Ovary (tissue), 3 donors: Measurements from ENCODE around the gene SH2D4B.

Experiments
- POLR2A ChIP-seq: fragments of 450-650 bp; IDR thresholded peaks from one replicate; pipeline ENCODE4 v1.6.1; 2017; ENCODE audit warnings: antibody characterized with exemption, mild to moderate bottlenecking, moderate library complexity
- TF ChIP-seq, protein P1 (sequence below), 3 donors: fragments of 450-650 bp in 2 of 3; fragments of 200-600 bp in 1 of 3; IDR thresholded peaks; one replicate each; pipeline versions ENCODE4 v1.5.1 to v1.8.0; 2016 to 2022; ENCODE audit warnings: antibody characterized with exemption in 3 of 3, mild to moderate bottlenecking in 1 of 3
- donor health status: DM: no; HTN: no; CAD: no.

DNA sequence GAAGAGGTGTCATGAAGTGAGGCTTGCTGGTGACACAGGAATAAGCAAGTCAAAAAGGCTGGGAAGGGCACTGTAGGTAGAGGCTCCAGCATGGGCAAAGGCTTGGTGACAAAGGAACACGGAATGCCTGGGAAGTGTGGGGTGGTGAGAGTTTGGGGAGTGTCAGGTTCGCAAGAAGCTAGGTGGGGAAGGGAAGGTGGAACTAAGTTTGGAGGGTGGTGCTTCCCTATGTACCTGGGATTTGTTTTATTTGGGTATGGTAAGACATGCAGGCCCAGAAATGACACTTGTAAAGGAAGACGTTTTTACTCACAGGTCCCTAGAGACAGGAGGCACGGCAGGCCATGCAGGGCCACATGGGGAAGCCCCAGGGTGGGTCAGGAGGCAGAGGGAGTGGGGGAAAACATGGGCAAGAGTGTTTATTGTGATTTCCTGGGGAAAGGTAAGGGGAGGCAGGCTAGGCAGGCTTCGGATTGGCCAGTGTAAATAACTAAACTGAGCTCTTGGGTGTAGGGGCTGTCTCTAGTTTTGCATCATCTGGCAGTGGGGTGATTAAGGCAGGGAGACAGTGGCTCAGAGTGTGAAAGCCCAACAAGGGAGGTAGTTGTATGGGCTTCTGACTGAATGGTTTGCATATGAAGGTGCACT lies 52.1 kb downstream of the SH2D4B start:
- TF ChIP-seq, protein P1, sequence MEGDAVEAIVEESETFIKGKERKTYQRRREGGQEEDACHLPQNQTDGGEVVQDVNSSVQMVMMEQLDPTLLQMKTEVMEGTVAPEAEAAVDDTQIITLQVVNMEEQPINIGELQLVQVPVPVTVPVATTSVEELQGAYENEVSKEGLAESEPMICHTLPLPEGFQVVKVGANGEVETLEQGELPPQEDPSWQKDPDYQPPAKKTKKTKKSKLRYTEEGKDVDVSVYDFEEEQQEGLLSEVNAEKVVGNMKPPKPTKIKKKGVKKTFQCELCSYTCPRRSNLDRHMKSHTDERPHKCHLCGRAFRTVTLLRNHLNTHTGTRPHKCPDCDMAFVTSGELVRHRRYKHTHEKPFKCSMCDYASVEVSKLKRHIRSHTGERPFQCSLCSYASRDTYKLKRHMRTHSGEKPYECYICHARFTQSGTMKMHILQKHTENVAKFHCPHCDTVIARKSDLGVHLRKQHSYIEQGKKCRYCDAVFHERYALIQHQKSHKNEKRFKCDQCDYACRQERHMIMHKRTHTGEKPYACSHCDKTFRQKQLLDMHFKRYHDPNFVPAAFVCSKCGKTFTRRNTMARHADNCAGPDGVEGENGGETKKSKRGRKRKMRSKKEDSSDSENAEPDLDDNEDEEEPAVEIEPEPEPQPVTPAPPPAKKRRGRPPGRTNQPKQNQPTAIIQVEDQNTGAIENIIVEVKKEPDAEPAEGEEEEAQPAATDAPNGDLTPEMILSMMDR (IDR thresholded peaks at IDR 0.05) = no peak
- no peak for TF ChIP-seq POLR2A
